ENCODE data around the gene TMEM72.

- no peak for TF ChIP-seq POLR2A (IDR thresholded peaks at IDR 0.05; ENCODE audit: low read length)
- TF ChIP-seq GATA1 (IDR thresholded peaks at IDR 0.05; ENCODE audit: low read depth, low read length) = no peak
These were observed 51.0 kb downstream of the TMEM72 start for GRCh38 chr10:44961931-44962750.

Data from erythroblast (primary cell).